Measurements from ENCODE around the gene CACNA1G.

DNA sequence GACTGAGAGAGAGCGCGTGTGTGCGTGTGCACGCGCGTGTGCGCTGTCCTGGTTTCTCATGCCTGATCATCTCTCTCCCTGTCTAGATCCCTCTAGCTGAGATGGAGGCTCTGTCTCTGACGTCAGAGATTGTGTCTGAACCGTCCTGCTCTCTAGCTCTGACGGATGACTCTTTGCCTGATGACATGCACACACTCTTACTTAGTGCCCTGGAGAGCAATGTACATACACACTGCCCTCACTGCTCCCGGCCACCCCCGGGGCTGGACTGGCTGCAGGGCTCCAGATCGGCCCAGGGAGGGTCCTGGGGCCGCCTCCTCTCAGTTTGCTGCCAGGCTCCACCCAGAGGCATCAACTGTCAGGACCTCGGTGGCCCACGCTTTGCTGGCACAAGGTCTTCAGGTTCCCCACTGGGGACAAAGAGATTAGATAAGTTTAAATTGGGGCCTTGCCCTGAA is 61.1 kb downstream of the CACNA1G start:
- TF ChIP-seq CTCF (conservative IDR thresholded peaks at IDR 0.05 in 1 of 2, IDR thresholded peaks at IDR 0.05 in 1 of 2; ENCODE audit: low read depth in 1 of 2, low read length in 2 of 2) (no peak), EZH2 (IDR thresholded peaks at IDR 0.05; ENCODE audit: low read length, missing control alignments) (no peak)

Measured in fibroblast of lung (primary cell).